Thyroid gland (tissue), 4 donors: ENCODE data around the gene SLC9A2. TPM values are rescaled to one million over a fixed set of nuclear protein-coding genes. Genes with fewer than 3 reads are reported as not detected.

ENCODE experiments used
- DNase-seq, 2 donors: peaks; one replicate each; pipeline ENCODE4 v3.0.0-alpha.2; 2019
- H3K27ac ChIP-seq, 3 donors: fragments of 200-600 bp; sonication (generic); 1 replicate in 2 of 3; 2 replicates in 1 of 3; pipeline ENCODE4 v1.5.1; 2016 to 2019; ENCODE audit warnings: mild to moderate bottlenecking in 1 of 3, moderate library complexity in 1 of 3
- H3K27me3 ChIP-seq: fragments of 200-600 bp; sonication (generic); one replicate; pipeline ENCODE4 v1.5.1; 2019
- H3K36me3 ChIP-seq, 2 donors: fragments of 200-600 bp; sonication (generic); one replicate each; pipeline ENCODE4 v1.5.1; 2016 to 2019
- H3K4me1 ChIP-seq, 2 donors: fragments of 200-600 bp; sonication (generic); one replicate each; pipeline ENCODE4 v1.5.1; 2017 to 2019
- H3K4me3 ChIP-seq, 3 donors: fragments of 200-600 bp; sonication (generic); replicated peaks in 1 of 3; 1 replicate in 2 of 3; 2 replicates in 1 of 3; pipeline ENCODE4 v1.5.1; 2016; ENCODE audit warnings: mild to moderate bottlenecking in 1 of 3
- H3K9me3 ChIP-seq: fragments of 200-600 bp; sonication (generic); one replicate; pipeline ENCODE4 v1.5.1; 2017
- CTCF ChIP-seq, 6 experiments: fragments of 200-600 bp in 3 of 6; fragments of 450-650 bp in 3 of 6; sonication (generic) in 3 of 6; IDR thresholded peaks; one replicate each; pipeline ENCODE4 v1.5.1; 2016 to 2019; ENCODE audit warnings: antibody characterized with exemption in 6 of 6, mild to moderate bottlenecking in 2 of 6, inconsistent platforms in 1 of 6, moderate library complexity in 1 of 6
- POLR2A ChIP-seq, 2 donors: fragments of 450-650 bp; IDR thresholded peaks; one replicate each; pipeline ENCODE4 v1.6.1; 2017; ENCODE audit warnings: antibody characterized with exemption in 2 of 2, mild to moderate bottlenecking in 2 of 2, moderate library complexity in 1 of 2
- WGBS, 2 donors: methylation state at CpG; one replicate each; pipeline ENCODE4 v1.1.5; 2017; 5-methylcytosine and 5-hydroxymethylcytosine counted together
- intact Hi-C: fragments of 100-400 bp; cut with DNase I; formaldehyde crosslinking; loops from one replicate; pipeline ENCODE4 v1.15.1; 2023
- total RNA-seq, 4 donors: library from RNA; depleted of rRNA; stranded (reverse); fragments of >200 nt; gene quantifications; one replicate each; pipeline ENCODE4 v1.2.3, GENCODE V29; 2016

The SLC9A2 gene
- total RNA-seq, 4 donors from 2014 or later, result 0.33 to 4.0 (median 0.87) TPM

GRCh38 chr2:102601730-102602129 lies 17.6 kb upstream of the SLC9A2 start:
- H3K27me3 ChIP-seq, result no peaks in the 10 kb centered on the region
- no peaks in the 10 kb centered on the region for H3K36me3 ChIP-seq
- no peak for DNase-seq
- H3K4me3 ChIP-seq, result no peak overlapping the region
- no peaks in the 10 kb centered on the region for H3K4me1 ChIP-seq
- 91 to 93% methylated on average over 2 of the region's 2 CpGs for WGBS, 2 donors
- intact Hi-C loops, result no loop called here
- no peak for TF ChIP-seq POLR2A (IDR thresholded peaks at IDR 0.05)
- no peak for TF ChIP-seq CTCF (IDR thresholded peaks at IDR 0.05)
- no peak overlapping the region for H3K27ac ChIP-seq
- H3K9me3 ChIP-seq, result no peaks in the 10 kb centered on the region

DNA sequence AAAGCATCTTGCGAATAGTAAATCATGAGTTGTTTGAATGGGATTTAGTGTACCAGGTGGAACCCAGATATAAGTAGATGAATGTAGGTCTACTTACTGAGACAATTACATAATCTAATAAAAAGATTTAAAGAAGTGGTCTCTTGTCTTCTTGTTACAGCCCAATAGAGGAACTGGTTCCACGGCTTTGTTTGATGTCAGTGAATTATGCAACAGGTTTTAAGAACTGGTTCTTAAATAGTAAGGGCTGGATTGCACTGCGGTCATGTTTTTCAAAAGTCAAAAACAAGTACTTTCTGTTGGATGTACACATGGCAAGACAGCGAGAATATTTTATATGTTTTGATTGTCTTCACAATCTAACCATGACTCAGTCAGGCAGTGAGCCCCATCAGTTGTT lies 15.4 kb upstream of the SLC9A2 start:
- H3K4me3 ChIP-seq, result no peak overlapping the region
- intact Hi-C loops, result no loop called here
- TF ChIP-seq CTCF (IDR thresholded peaks at IDR 0.05) (no peak), POLR2A (IDR thresholded peaks at IDR 0.05) (no peak)
- no peak for DNase-seq
- no peak overlapping the region for H3K27ac ChIP-seq
- H3K36me3 ChIP-seq, result no peaks in the 10 kb centered on the region
- H3K27me3 ChIP-seq, result no peaks in the 10 kb centered on the region
- H3K4me1 ChIP-seq, result no peaks in the 10 kb centered on the region
- WGBS, 2 donors, result 52 to 68% methylated on average over 4 of the region's 4 CpGs
- no peaks in the 10 kb centered on the region for H3K9me3 ChIP-seq

GRCh38 chr2:102604769-102605168 lies 14.6 kb upstream of the SLC9A2 start:
- no peak for TF ChIP-seq POLR2A (IDR thresholded peaks at IDR 0.05)
- TF ChIP-seq CTCF (IDR thresholded peaks at IDR 0.05), result no peak
- H3K4me3 ChIP-seq, result no peak overlapping the region
- no peak overlapping the region for H3K27ac ChIP-seq
- H3K4me1 ChIP-seq, result no peaks in the 10 kb centered on the region
- peak; percentile 13 to 43 for DNase-seq
- no peaks in the 10 kb centered on the region for H3K36me3 ChIP-seq
- 25 to 35% methylated on average over 3 of the region's 3 CpGs for WGBS, 2 donors
- no peaks in the 10 kb centered on the region for H3K27me3 ChIP-seq
- intact Hi-C loops, result no loop called here
- H3K9me3 ChIP-seq, result no peaks in the 10 kb centered on the region

DNA sequence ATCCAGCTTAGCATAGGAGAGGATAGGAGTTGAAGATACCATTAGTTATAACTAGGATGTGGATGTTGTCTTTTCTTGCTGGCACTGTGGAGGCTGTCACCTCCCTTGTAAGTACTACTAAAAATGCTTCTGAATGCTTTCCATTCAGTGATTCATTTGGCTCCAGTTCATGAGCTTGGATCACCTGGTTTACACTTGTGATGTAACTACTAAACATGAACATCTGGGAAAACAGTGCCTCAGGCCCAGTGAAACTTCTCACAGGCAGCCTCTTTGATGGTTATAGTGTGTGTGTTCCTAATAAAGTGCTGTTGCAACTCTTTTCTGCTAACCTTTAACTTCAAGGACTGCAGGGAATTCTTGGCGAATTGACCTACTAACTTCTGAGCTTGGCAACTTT lies 13.0 kb upstream of the SLC9A2 start:
- Histone ChIP-seq H3K27me3 (no peaks in the 10 kb centered on the region), H3K4me1 (no peaks in the 10 kb centered on the region), H3K4me3 (no peak overlapping the region), H3K36me3 (no peaks in the 10 kb centered on the region), H3K27ac (no peak overlapping the region), H3K9me3 (no peaks in the 10 kb centered on the region)
- TF ChIP-seq POLR2A (IDR thresholded peaks at IDR 0.05), result no peak
- TF ChIP-seq CTCF (IDR thresholded peaks at IDR 0.05), result no peak
- WGBS, 2 donors, result 56 to 71% methylated on average over 1 of the region's 1 CpG
- DNase-seq, result peak in 1 of 2 donors; percentile 8
- intact Hi-C loops, result no loop called here

- Histone ChIP-seq H3K9me3 (no peaks in the 10 kb centered on the region), H3K36me3 (no peaks in the 10 kb centered on the region), H3K27ac (no peak overlapping the region), H3K4me1 (peaks cover 8 to 11% of the 10 kb centered on the region in 2 donors), H3K27me3 (no peaks in the 10 kb centered on the region), H3K4me3 (no peak overlapping the region)
- DNase-seq, result peak; percentile 56 to 68
- WGBS, 2 donors, result 19 to 20% methylated on average over 5 of the region's 5 CpGs
- intact Hi-C loops, result loop anchor here (10.0 kb wide), 1 partner anchor 141 kb away; the partner anchor contains the start of gene SLC9A4
- peak in 5 of 6 experiments; percentile 49 to 85 (median 77) for TF ChIP-seq CTCF (IDR thresholded peaks at IDR 0.05)
- TF ChIP-seq POLR2A (IDR thresholded peaks at IDR 0.05), result no peak
Measured at GRCh38 chr2:102615620-102616436, 3.5 kb upstream of the SLC9A2 start.
